HEK293 (cell line): ENCODE results near the gene DPYSL5.

Source experiments
- CTCF ChIA-PET: fragments of 350-600 bp; formaldehyde crosslinking; extraction: SDS; loops from one replicate; lab custom pipeline; 2021; ENCODE audit warnings: antibody characterized with exemption; lab: Yijun Ruan, JAX
- POLR2A ChIA-PET: fragments of 300-600 bp; formaldehyde crosslinking; extraction: SDS; loops from one replicate; lab custom pipeline; 2020; ENCODE audit warnings: antibody characterized with exemption, inconsistent platforms; lab: Yijun Ruan, JAX
- H3K27ac ChIP-seq: fragments of 200-500 bp; sonication (Bioruptor generic); 2 replicates; pipeline ENCODE4 v1.5.1; 2014; ENCODE audit warnings: low read depth, low read length, control low read depth, inconsistent platforms; ENCODE audit errors: extremely low read depth
- H3K36me3 ChIP-seq, 2 experiments: fragments of 200-500 bp in 1 of 2; sonication (Bioruptor generic) in 1 of 2; 1 replicate in 1 of 2; 2 replicates in 1 of 2; pipeline ENCODE4 v1.5.1; 2014 to 2017; ENCODE audit warnings: inconsistent platforms in 2 of 2, low read length in 2 of 2; ENCODE audit not compliant: control insufficient read depth in 2 of 2, insufficient read depth in 1 of 2
- H3K4me1 ChIP-seq: fragments of 200-500 bp; sonication (Bioruptor generic); 2 replicates; pipeline ENCODE4 v1.5.1; 2014; ENCODE audit warnings: mild to moderate bottlenecking, low read length, inconsistent platforms; ENCODE audit not compliant: control insufficient read depth, insufficient read depth
- H3K4me3 ChIP-seq: 2 replicates; pipeline ENCODE4 v1.5.1; 2011; ENCODE audit warnings: low read depth, mild to moderate bottlenecking, control low read depth, low read length, moderate library complexity
- H3K9me3 ChIP-seq: fragments of 200-500 bp; sonication (Bioruptor generic); 2 replicates; pipeline ENCODE4 v1.5.1; 2014; ENCODE audit warnings: low read depth, low read length, inconsistent platforms; ENCODE audit not compliant: control insufficient read depth, insufficient read depth
- ELK4 ChIP-seq: IDR thresholded peaks from 2 replicates; pipeline ENCODE4 v1.6.1; 2011; ENCODE audit warnings: mild to moderate bottlenecking, low read depth, low read length, borderline replicate concordance
- GLI4 ChIP-seq: fragments of 450-650 bp; formaldehyde crosslinking; IDR thresholded peaks from 2 replicates; pipeline ENCODE4 v1.5.1; 2016; ENCODE audit warnings: missing biosample characterization, missing genetic modification characterization
- IKZF3 ChIP-seq: fragments of 450-650 bp; IDR thresholded peaks from 2 replicates; pipeline ENCODE4 v1.5.0; 2018; ENCODE audit warnings: missing biosample characterization, mild to moderate bottlenecking, missing genetic modification characterization, moderate library complexity
- KLF7 ChIP-seq: fragments of 450-650 bp; formaldehyde crosslinking; IDR thresholded peaks from 2 replicates; pipeline ENCODE4 v1.5.1; 2016; ENCODE audit warnings: missing biosample characterization, missing genetic modification characterization, borderline replicate concordance
- KLF8 ChIP-seq: fragments of 450-650 bp; formaldehyde crosslinking; IDR thresholded peaks from 2 replicates; pipeline ENCODE4 v1.5.1; 2016; ENCODE audit warnings: missing biosample characterization, missing genetic modification characterization
- PATZ1 ChIP-seq: fragments of 450-650 bp; formaldehyde crosslinking; IDR thresholded peaks from 2 replicates; pipeline ENCODE4 v1.5.1; 2016; ENCODE audit warnings: missing biosample characterization, missing genetic modification characterization
- PRDM1 ChIP-seq: fragments of 450-650 bp; formaldehyde crosslinking; IDR thresholded peaks from 2 replicates; pipeline ENCODE4; 2016; ENCODE audit warnings: missing biosample characterization, missing genetic modification characterization
- PRDM4 ChIP-seq: fragments of 450-650 bp; formaldehyde crosslinking; IDR thresholded peaks from 2 replicates; pipeline ENCODE4 v1.5.1; 2017; ENCODE audit warnings: missing biosample characterization, missing genetic modification characterization
- SP2 ChIP-seq: fragments of 450-650 bp; formaldehyde crosslinking; IDR thresholded peaks from 2 replicates; pipeline ENCODE4 v1.5.1; 2016; ENCODE audit warnings: missing biosample characterization, missing genetic modification characterization
- SP3 ChIP-seq: fragments of 450-650 bp; formaldehyde crosslinking; IDR thresholded peaks from 2 replicates; pipeline ENCODE4 v1.5.1; 2016; ENCODE audit warnings: missing biosample characterization, missing genetic modification characterization
- TRIM28 ChIP-seq: IDR thresholded peaks from 2 replicates; pipeline ENCODE4 v1.6.1; 2011; ENCODE audit warnings: low read length, control low read depth, borderline replicate concordance
- WT1 ChIP-seq: fragments of 450-650 bp; formaldehyde crosslinking; IDR thresholded peaks from 2 replicates; pipeline ENCODE4 v1.5.1; 2016; ENCODE audit warnings: missing biosample characterization, missing genetic modification characterization
- ZBTB17 ChIP-seq: fragments of 450-650 bp; formaldehyde crosslinking; IDR thresholded peaks from 2 replicates; pipeline ENCODE4 v1.5.1; 2016; ENCODE audit warnings: missing biosample characterization, missing genetic modification characterization
- ZBTB20 ChIP-seq: fragments of 450-650 bp; formaldehyde crosslinking; IDR thresholded peaks from 2 replicates; pipeline ENCODE4 v1.5.1; 2016; ENCODE audit warnings: missing biosample characterization, missing genetic modification characterization
- ZBTB21 ChIP-seq: fragments of 450-650 bp; formaldehyde crosslinking; IDR thresholded peaks from 2 replicates; pipeline ENCODE4 v1.5.1; 2017; ENCODE audit warnings: missing biosample characterization, missing genetic modification characterization
- ZNF155 ChIP-seq: fragments of 450-650 bp; formaldehyde crosslinking; IDR thresholded peaks from 2 replicates; pipeline ENCODE4 v1.5.1; 2016; ENCODE audit warnings: missing biosample characterization, missing genetic modification characterization
- ZNF16 ChIP-seq: fragments of 450-650 bp; formaldehyde crosslinking; IDR thresholded peaks from 2 replicates; pipeline ENCODE4 v1.5.1; 2016; ENCODE audit warnings: low read depth, missing biosample characterization, missing genetic modification characterization
- ZNF335 ChIP-seq: fragments of 450-650 bp; formaldehyde crosslinking; conservative IDR thresholded peaks from 2 replicates; pipeline ENCODE4 v1.5.1; 2016; ENCODE audit warnings: missing biosample characterization, missing genetic modification characterization
- ZNF366 ChIP-seq: fragments of 450-650 bp; formaldehyde crosslinking; conservative IDR thresholded peaks from 2 replicates; pipeline ENCODE4 v1.5.1; 2016; ENCODE audit warnings: missing biosample characterization, missing genetic modification characterization
- ZNF580 ChIP-seq: fragments of 450-650 bp; formaldehyde crosslinking; IDR thresholded peaks from 2 replicates; pipeline ENCODE4 v1.5.1; 2016; ENCODE audit warnings: missing biosample characterization, missing genetic modification characterization
- ZNF600 ChIP-seq: fragments of 450-650 bp; formaldehyde crosslinking; IDR thresholded peaks from 2 replicates; pipeline ENCODE4 v1.5.1; 2016; ENCODE audit warnings: missing biosample characterization, missing genetic modification characterization
- ZNF621 ChIP-seq: fragments of 450-650 bp; formaldehyde crosslinking; IDR thresholded peaks from 2 replicates; pipeline ENCODE4 v1.5.1; 2017; ENCODE audit warnings: missing biosample characterization, missing genetic modification characterization
- ZNF629 ChIP-seq: fragments of 450-650 bp; formaldehyde crosslinking; IDR thresholded peaks from 2 replicates; pipeline ENCODE4 v1.5.1; 2017; ENCODE audit warnings: missing biosample characterization, missing genetic modification characterization
- ZNF660 ChIP-seq: fragments of 450-650 bp; IDR thresholded peaks from 2 replicates; pipeline ENCODE4 v1.5.1; 2018; ENCODE audit warnings: missing biosample characterization, mild to moderate bottlenecking, missing genetic modification characterization
- ZNF692 ChIP-seq: fragments of 450-650 bp; formaldehyde crosslinking; IDR thresholded peaks from 2 replicates; pipeline ENCODE4 v1.5.1; 2016; ENCODE audit warnings: missing biosample characterization, missing genetic modification characterization
- ZNF792 ChIP-seq: fragments of 450-650 bp; formaldehyde crosslinking; IDR thresholded peaks from 2 replicates; pipeline ENCODE4 v1.5.1; 2016; ENCODE audit warnings: missing biosample characterization, missing genetic modification characterization
- ZSCAN18 ChIP-seq: fragments of 450-650 bp; formaldehyde crosslinking; IDR thresholded peaks from 2 replicates; pipeline ENCODE4 v1.5.1; 2016; ENCODE audit warnings: missing biosample characterization, missing genetic modification characterization
- ZSCAN23 ChIP-seq: fragments of 450-650 bp; formaldehyde crosslinking; IDR thresholded peaks from 2 replicates; pipeline ENCODE4 v1.5.1; 2016; ENCODE audit warnings: missing biosample characterization, missing genetic modification characterization
- ZXDB ChIP-seq: fragments of 450-650 bp; formaldehyde crosslinking; IDR thresholded peaks from 2 replicates; pipeline ENCODE4 v1.5.1; 2016; ENCODE audit warnings: missing biosample characterization, missing genetic modification characterization

Gene DPYSL5

GRCh38 chr2:26977012-26977411 lies 129.1 kb downstream of the DPYSL5 start (continued):
- TF ChIP-seq KLF7 (tag by site-specific recombination): no peak
- TF ChIP-seq ZNF580 (tag by site-specific recombination): no peak
- TF ChIP-seq, all 188 proteins: peak for 0

- Histone ChIP-seq H3K9me3 (no peaks in the 10 kb centered on the region), H3K36me3 (no peaks in the 10 kb centered on the region), H3K4me1 (peaks cover 5% of the 10 kb centered on the region; the same call in 1 of the 2 replicates), H3K27ac (no peak overlapping the region), H3K4me3 (no peak overlapping the region)
- ChIA-PET POLR2A (interaction anchor here (0.6 to 2.5 kb wide), 3 partner anchors 17 to 73 kb away, joined by 3 to 8 read pairs (median 5); partner anchors contain the start of gene AGBL5), CTCF (interaction anchor here (1.4 to 2.1 kb wide), 2 partner anchors 16 to 133 kb away, joined by 5 to 6 read pairs; no protein-coding TSS in a partner anchor)
- TF ChIP-seq ZNF629: 0 out of 2 replicates have a peak, but pooled peaks have one; percentile 29
- peak; percentile 35; the same call in 1 of the 2 replicates for TF ChIP-seq WT1 (tag by site-specific recombination)
- 0 out of 2 replicates have a peak, but pooled peaks have one; percentile 27 for TF ChIP-seq ZXDB
- TF ChIP-seq ZNF335 (tag by site-specific recombination): peak; percentile 73
- peak; percentile 61; the same call in 1 of the 2 replicates for TF ChIP-seq PRDM1 (tag by site-specific recombination)
- peak; percentile 8; the same call in 1 of the 2 replicates for TF ChIP-seq ZBTB20 (tag by site-specific recombination)
- TF ChIP-seq ZNF366 (tag by site-specific recombination): peak; percentile 58
- TF ChIP-seq KLF8 (tag by site-specific recombination): peak; percentile 43; the same call in 1 of the 2 replicates
- no peak for TF ChIP-seq PRDM4 (tag by site-specific recombination)
- TF ChIP-seq SP2: 0 out of 2 replicates have a peak, but pooled peaks have one; percentile 12
- TF ChIP-seq ZNF16 (tag by site-specific recombination): no peak
- TF ChIP-seq ZSCAN23: no peak
- TF ChIP-seq ZNF621 (tag by site-specific recombination): no peak
- TF ChIP-seq ZNF792: no peak
- TF ChIP-seq PATZ1 (tag by site-specific recombination): 0 out of 2 replicates have a peak, but pooled peaks have one; percentile 32
- peak; percentile 51 for TF ChIP-seq IKZF3
- TF ChIP-seq ZBTB17 (tag by site-specific recombination): peak; percentile 68
- no peak for TF ChIP-seq SP3 (tag by site-specific recombination)
- TF ChIP-seq ZBTB21 (tag by site-specific recombination): no peak
- TF ChIP-seq ZNF692: peak; percentile 53; the same call in 1 of the 2 replicates
- TF ChIP-seq ZNF600 (tag by site-specific recombination): peak; percentile 63; the same call in 1 of the 2 replicates
- no peak for TF ChIP-seq ELK4
- 0 out of 2 replicates have a peak, but pooled peaks have one; percentile 44 for TF ChIP-seq TRIM28
- no peak for TF ChIP-seq ZNF155 (tag by site-specific recombination)
- 0 out of 2 replicates have a peak, but pooled peaks have one; percentile 31 for TF ChIP-seq ZNF660 (tag by site-specific recombination)
- no peak for TF ChIP-seq GLI4 (tag by site-specific recombination)
- TF ChIP-seq ZSCAN18: no peak
Measured at GRCh38 chr2:26978061-26978596, 130.2 kb downstream of the DPYSL5 start.
